Lower lobe of right lung (tissue), 2 donors: ENCODE results near the gene SUCO. TPM values are rescaled to one million over a fixed set of nuclear protein-coding genes. Genes with fewer than 3 reads are reported as not detected.

Experiments used
- ATAC-seq, 2 donors: fragments of 200-7000 bp; cut with Tn5 transposase; one replicate each; pipeline ENCODE4 v1.9.1; 2020 to 2022; ENCODE audit warnings: mild to moderate bottlenecking in 2 of 2, moderate library complexity in 2 of 2
- DNase-seq: peaks from one replicate; pipeline ENCODE4 v3.0.0-alpha.2; 2020
- H3K27ac ChIP-seq: fragments of 200-600 bp; one replicate; pipeline ENCODE4 v1.8.0; 2022
- H3K27me3 ChIP-seq: fragments of 200-600 bp; one replicate; pipeline ENCODE4 v1.8.0; 2022; ENCODE audit warnings: low read depth
- H3K36me3 ChIP-seq: fragments of 200-600 bp; one replicate; pipeline ENCODE4 v1.8.0; 2022; ENCODE audit warnings: mild to moderate bottlenecking
- H3K4me1 ChIP-seq: fragments of 200-600 bp; one replicate; pipeline ENCODE4 v1.8.0; 2022
- H3K4me3 ChIP-seq: fragments of 200-600 bp; one replicate; pipeline ENCODE4 v1.8.0; 2022; ENCODE audit warnings: mild to moderate bottlenecking
- H3K9me3 ChIP-seq: fragments of 200-600 bp; one replicate; pipeline ENCODE4 v1.8.0; 2022
- intact Hi-C: fragments of 100-400 bp; cut with DNase I; formaldehyde crosslinking; loops from one replicate; pipeline ENCODE4 v1.11.0; 2022
- total RNA-seq: library from RNA; stranded (reverse); fragmentation: NEBNext Ultra II Directional; extraction: Animal tissue kit (Norgen Biotek cat#: 25700); gene quantifications from one replicate; pipeline ENCODE4 v1.2.1, GENCODE V29; 2021
- TF ChIP-seq, protein P1 (sequence below): fragments of 200-600 bp; IDR thresholded peaks from one replicate; pipeline ENCODE4 v1.8.0; 2022; ENCODE audit warnings: antibody characterized with exemption, mild to moderate bottlenecking
- donor health status: DM: no; HTN: yes; CAD: no; lungs with severe emphysema.

The SUCO gene
- total RNA-seq, 1 donor from 2014 or later, result 32.5 TPM

DNA sequence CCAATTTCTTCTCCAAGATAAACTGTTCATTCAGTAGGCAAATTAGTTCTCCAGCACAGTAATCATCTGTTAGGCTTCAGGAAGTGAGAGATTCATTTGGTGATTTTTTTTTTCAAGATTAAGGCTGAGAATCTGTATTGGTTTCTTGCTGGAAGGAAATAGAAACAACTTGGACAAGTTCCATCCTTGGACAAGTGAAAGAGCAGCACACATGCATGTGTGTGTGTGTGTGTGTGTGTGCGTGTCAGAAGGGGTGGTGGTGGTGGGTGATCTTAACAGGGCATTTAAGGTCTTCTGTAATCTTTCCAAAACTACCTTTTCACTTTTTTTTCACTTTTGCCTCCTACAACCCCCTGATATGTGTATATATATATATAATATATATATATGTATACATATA is 15.9 kb upstream of the SUCO start:
- no peaks in the 10 kb centered on the region for H3K36me3 ChIP-seq
- H3K27ac ChIP-seq, result no peak overlapping the region
- no peaks in the 10 kb centered on the region for H3K27me3 ChIP-seq
- intact Hi-C loops, result no loop called here
- ATAC-seq, result no peak
- no peaks in the 10 kb centered on the region for H3K4me1 ChIP-seq
- no peak overlapping the region for H3K4me3 ChIP-seq
- no peak for DNase-seq
- no peaks in the 10 kb centered on the region for H3K9me3 ChIP-seq
- TF ChIP-seq, protein P1, sequence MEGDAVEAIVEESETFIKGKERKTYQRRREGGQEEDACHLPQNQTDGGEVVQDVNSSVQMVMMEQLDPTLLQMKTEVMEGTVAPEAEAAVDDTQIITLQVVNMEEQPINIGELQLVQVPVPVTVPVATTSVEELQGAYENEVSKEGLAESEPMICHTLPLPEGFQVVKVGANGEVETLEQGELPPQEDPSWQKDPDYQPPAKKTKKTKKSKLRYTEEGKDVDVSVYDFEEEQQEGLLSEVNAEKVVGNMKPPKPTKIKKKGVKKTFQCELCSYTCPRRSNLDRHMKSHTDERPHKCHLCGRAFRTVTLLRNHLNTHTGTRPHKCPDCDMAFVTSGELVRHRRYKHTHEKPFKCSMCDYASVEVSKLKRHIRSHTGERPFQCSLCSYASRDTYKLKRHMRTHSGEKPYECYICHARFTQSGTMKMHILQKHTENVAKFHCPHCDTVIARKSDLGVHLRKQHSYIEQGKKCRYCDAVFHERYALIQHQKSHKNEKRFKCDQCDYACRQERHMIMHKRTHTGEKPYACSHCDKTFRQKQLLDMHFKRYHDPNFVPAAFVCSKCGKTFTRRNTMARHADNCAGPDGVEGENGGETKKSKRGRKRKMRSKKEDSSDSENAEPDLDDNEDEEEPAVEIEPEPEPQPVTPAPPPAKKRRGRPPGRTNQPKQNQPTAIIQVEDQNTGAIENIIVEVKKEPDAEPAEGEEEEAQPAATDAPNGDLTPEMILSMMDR, result no peak

DNA sequence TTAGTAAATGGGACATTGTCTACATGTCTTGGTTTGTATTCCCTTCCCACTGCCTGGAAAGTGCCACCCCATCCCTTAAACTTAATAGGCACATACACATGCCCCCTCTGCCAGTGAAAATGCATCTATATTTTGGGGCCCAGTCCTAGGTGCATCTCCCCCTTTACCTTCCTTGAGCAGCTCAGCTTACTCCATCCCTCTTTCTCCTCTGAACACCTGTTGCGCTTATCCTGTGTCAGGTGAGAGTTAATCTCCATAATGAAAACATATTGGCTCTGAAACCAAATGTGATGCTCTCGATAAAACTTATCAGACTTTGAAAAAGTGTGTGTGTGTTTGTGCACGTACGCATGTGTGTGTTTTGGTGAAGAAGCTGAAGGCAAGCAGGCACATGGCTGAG is 15.4 kb upstream of the SUCO start:
- H3K27ac ChIP-seq, result no peak overlapping the region
- intact Hi-C loops, result no loop called here
- TF ChIP-seq, protein P1, result no peak
- H3K4me3 ChIP-seq, result no peak overlapping the region
- DNase-seq, result no peak
- no peaks in the 10 kb centered on the region for H3K9me3 ChIP-seq
- H3K36me3 ChIP-seq, result no peaks in the 10 kb centered on the region
- H3K4me1 ChIP-seq, result no peaks in the 10 kb centered on the region
- H3K27me3 ChIP-seq, result no peaks in the 10 kb centered on the region
- ATAC-seq, result no peak

DNA sequence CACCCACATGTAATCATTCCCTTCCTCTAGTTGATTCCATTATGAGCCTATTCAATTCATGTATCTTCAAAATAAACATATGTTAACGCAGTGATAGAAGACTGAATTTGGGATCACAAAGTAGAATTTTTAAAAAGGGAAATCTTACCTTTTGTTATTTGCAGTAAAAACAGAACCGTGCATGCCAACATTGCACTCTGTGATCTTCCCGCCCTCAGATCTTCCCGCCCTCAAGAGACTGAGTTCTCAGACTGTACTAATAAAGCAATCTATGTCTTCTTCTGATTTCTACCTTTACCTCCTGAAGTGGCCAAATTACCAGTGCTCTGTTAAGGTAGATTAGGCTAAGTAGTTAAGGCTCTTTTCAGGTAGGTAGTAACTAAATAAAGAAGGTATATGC is 3.6 kb upstream of the SUCO start:
- peaks cover 11% of the 10 kb centered on the region for H3K4me1 ChIP-seq
- ATAC-seq, result no peak
- no peak overlapping the region for H3K4me3 ChIP-seq
- TF ChIP-seq, protein P1, result no peak
- intact Hi-C loops, result no loop called here
- no peaks in the 10 kb centered on the region for H3K9me3 ChIP-seq
- H3K27me3 ChIP-seq, result no peaks in the 10 kb centered on the region
- H3K27ac ChIP-seq, result no peak overlapping the region
- no peaks in the 10 kb centered on the region for H3K36me3 ChIP-seq
- no peak for DNase-seq

DNA sequence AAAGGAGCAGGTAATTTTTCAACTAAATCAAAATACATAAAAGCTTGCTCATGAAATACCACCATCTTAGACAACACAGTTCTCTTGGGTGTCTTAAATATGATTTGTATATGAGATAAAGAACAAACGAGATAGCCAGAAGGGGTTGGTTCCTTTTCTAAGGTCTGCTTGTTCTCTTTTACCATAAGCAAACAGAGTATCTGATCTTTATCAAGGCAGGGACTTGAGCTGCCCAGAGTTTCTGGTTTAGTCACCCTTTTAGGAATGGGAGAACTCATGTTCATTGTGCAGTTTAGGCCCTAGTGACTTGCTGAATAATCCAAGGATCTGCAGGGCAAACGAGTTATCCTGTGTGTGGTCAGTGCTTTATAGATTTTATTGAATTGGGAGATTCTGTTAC is 3.0 kb upstream of the SUCO start:
- Histone ChIP-seq H3K27me3 (no peaks in the 10 kb centered on the region), H3K4me1 (peaks cover 18% of the 10 kb centered on the region), H3K36me3 (no peaks in the 10 kb centered on the region), H3K27ac (no peak overlapping the region), H3K9me3 (no peaks in the 10 kb centered on the region), H3K4me3 (no peak overlapping the region)
- DNase-seq, result no peak
- intact Hi-C loops, result no loop called here
- TF ChIP-seq, protein P1, result no peak
- no peak for ATAC-seq

DNA sequence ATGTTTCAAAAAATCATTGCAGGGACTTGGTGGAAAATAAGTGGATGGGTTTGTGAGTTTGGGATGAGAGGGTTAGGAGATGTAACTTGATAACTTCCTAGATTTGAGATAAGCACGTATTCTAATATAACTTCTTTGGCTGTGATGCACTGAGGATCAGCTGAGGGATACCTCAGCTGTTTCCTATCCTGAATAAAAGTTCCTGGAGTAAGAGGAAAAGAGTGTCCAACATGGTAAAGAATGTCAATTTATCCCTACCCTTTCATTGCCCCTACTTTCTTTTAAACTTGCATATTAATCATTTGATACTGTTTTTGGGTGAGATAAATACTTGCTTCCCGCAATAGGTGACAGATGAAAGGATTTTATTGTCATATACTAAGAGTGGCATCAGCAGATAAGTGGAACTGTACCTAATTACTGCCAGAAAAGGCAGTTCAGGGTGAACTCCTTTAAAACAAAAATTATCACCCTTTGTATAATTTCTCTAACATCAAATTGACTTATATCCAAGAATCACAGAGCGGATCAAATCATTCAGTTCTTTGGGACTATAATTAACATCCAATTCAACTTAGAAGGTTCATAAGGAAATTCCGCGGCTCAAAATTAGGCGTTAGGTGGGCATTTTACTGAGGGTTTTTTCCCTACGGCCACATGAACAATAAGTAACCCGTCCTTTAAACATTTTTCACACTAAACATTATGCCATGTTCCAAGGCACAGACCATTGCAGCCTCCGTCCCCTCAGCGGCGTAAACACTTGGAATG is 1.4 kb upstream of the SUCO start:
- DNase-seq (no peak), ATAC-seq (no peak)
- Histone ChIP-seq H3K4me3 (peak overlapping the region; percentile 87), H3K36me3 (no peaks in the 10 kb centered on the region), H3K27ac (peak overlapping the region; percentile 99), H3K4me1 (peaks cover 34% of the 10 kb centered on the region), H3K9me3 (no peaks in the 10 kb centered on the region), H3K27me3 (no peaks in the 10 kb centered on the region)
- intact Hi-C loops, result no loop called here
- TF ChIP-seq, protein P1, result no peak
